ENCODE measurements around the gene FAM181B.
"Not testable (repeated sequence)": the region's sequence is repeated elsewhere in the genome, so short reads cannot be mapped to it uniquely, and the experiment has no call there.

The FAM181B gene

DNA sequence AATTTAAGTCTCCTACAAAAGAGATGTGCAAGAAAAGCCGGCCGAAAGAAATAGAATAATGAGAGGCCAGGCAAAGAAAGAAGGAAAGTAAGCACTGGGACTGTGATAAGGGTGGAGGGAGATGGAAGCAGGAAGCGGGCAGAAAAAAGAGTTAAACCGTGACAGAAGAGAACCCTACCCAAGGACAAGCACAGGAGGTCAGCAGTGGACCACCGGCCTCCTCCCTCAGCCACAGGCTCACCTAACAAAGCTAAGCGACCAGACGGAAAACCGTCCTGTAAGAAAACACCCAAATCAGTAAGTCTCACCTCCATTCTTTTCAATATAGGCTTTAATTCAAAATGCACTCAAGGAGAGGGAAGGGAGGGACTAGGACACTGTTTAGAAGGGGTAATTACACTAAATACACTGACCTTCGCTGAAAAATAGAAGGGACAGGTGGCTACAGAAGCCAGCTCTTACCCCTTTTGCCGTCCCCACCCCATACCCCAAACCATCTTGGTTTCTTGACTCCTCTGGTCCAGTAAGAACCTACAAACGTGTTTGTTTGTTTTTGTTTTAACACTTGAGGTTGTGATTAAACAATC is 1.9 kb downstream of the FAM181B start:
- DNase-seq, result no peak

- DNase-seq, result no peak
These were observed 2.9 kb downstream of the FAM181B start for GRCh38 chr11:82730754-82731153.

- DNase-seq, result no peak
These were observed 3.4 kb downstream of the FAM181B start for GRCh38 chr11:82730286-82730685.

DNA sequence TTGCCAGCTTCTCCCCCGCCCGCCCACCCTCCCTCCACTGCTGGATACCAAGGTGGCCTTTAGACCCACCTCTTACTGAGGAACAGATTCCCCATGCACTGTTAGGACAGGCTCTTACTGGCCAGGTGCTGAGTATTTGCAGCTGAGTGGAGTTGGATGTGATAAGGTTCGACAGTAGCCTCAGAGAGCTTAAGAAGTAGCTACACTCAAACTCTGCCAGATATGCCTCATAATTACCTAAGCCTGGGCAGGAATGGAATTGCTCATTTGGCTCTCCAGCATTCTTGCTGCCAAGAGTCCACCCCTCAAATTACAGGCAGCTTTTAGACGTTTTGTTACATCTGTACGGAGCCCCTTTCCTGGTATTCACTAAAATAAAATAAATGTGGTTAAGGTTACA is 9.6 kb downstream of the FAM181B start:
- DNase-seq, result no peak

GRCh38 chr11:82722231-82722630 is 11.4 kb downstream of the FAM181B start:
- DNase-seq, result no peak

GRCh38 chr11:82720267-82721065 is 13.2 kb downstream of the FAM181B start:
- DNase-seq, result no peak

GRCh38 chr11:82719361-82720105 is 14.1 kb downstream of the FAM181B start:
- no peak for DNase-seq

DNA sequence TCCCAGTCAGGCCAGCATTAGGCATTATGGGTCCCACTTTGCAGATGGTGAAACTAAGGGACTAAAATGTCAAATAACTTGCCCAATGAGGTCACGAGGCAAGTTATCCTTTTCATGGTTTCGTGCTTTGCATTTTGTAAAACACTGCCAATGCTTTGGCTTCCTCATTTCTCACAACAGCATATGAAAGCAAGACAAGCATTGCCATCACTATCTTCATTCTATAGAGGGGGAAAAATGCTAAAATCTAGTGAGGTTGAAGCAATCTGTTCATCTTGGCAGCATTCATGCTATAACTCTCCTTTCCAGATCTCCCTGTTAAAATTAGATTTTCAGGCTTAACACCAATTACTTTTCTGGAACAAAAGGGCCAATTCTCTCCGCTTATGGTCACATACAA is 14.8 kb downstream of the FAM181B start:
- no peak for DNase-seq

GRCh38 chr11:82718307-82718706 is 15.4 kb downstream of the FAM181B start:
- DNase-seq, result peak; percentile 52

DNA sequence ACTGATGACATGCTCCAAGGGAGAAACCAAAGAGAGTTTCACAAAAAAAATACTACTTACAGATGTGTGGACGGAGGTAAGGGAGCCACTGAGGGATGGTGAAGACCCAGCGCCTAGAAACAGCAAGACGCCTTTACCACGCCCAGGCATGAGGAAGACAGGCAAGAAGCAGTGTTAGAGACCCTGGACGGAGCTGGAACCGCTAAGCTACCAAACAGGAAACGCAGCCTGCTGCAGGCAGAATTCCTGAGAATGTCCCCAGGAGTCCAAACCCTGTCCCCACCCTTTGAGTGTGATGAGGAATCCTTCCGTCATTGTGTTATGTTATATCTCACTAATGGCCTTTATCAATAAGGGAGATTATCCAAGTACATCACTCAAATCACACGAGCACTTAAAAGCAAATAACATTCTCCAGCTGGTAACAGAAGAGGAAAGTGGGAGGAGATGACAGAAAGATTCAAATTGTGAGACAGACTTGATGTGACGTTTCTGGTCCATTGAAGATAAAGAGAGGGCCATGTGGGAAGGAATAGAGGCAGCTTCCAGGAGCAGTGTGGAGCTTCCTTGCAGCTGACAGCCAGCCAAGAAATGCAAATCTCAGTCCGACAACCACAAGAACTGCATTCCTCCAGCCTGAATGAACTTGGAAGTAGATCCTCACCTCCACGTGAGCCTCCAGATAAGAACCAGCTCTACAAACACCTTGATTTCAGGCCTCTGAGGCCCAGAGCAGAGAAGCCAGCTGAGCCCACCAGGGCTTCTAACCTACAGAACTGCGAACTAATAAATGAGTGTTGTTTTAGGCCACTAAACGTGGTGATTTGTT is 19.1 kb downstream of the FAM181B start:
- DNase-seq, result no peak

GRCh38 chr11:82711648-82712047 is 22.0 kb downstream of the FAM181B start:
- DNase-seq, result no peak

GRCh38 chr11:82703796-82704195 is 29.9 kb downstream of the FAM181B start:
- no peak for DNase-seq

DNA sequence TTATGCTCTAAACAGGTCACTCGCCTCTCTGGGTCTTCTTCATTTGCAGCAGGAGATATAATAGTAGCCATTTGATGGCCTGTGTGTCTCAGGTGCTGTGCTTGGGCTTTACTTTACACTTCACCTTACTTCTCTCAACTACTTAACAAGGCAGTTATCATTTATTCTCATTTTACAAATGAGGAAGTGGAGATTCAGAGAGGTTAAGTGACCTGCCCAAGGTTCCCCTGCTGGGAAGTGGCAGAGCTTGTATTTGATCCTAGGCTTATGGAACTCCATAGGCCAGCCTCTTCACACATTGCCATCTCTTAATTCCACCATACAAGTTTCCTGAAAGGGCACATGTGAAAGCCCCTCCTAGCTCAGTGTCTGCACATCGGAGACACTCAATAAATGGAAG is 30.4 kb downstream of the FAM181B start:
- no peak for DNase-seq

DNA sequence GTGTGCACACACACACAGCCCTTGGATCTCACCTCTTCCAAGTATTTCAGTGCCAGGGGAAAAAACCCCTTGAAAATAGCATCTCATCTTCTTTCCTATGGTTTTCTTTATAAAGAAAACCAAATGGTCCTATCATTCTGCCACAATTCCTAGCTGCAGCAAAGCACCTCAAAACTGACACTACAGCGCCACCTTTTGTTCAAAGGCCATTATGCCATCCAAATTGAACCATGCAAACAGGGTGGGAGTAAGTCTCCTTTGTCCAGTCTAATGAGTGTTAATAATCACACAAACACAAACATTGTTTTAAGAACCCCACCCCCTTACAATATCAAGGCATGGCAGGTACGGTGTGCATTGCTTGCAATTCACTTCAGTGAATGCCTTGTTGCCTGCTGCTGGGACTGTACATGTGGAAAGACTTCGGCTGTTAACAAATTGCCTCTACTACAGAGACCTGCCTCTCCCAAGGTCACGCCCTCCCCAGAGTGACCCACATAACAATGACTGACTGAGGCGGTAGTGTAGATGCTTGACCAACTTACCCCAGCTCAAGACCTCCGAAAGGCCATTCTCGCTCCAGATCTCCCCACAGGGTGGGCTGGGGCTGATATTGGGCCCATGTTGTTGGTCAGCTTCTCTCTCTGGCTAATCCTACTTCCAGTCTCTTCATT is 31.7 kb downstream of the FAM181B start:
- DNase-seq, result peak; percentile 34

DNA sequence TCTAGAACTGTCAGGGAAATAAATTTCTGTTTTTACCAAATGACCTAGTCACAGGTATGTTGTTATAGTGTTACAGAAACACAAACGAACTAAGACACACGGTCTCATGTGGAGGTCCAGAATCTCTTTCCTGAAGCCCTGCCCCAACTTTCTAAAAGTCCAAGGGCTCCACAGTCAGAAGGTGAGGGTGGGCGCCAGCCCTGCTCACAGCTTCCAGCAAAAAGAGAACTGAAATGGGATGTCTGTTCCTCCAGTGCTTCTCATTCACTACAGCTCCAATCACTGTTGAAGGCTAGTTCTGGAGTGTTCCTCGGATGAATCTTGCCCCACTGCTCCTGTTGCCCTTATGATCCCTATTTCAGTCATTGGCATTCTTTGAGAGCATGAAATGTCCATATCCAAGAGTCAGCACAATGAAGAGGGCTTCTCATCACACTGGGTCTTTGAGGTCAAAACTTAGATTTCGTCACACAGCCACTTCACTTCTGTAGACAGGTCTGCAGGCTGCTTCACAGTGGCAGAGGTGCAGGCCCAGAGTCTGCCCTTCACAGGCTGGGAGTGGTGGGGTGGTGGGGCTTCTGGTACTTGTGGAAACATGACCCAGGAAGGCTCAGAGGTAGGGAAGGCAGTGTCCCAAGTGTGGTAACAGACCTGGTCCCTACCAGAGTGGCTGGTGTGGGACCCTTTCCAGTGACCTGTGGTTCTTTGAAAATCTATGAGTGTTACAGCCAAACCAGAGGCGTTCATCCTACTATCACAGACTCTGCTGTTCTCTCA is 34.9 kb downstream of the FAM181B start:
- no peak for DNase-seq

- no peak for DNase-seq
These were observed 40.7 kb downstream of the FAM181B start for GRCh38 chr11:82692981-82693380.

- not testable (repeated sequence) for DNase-seq
These were observed 44.3 kb downstream of the FAM181B start for GRCh38 chr11:82689347-82689746.

- DNase-seq, result no peak
These were observed 47.5 kb downstream of the FAM181B start for GRCh38 chr11:82686211-82686610.

GRCh38 chr11:82683029-82683428 is 50.6 kb downstream of the FAM181B start:
- no peak for DNase-seq

DNA sequence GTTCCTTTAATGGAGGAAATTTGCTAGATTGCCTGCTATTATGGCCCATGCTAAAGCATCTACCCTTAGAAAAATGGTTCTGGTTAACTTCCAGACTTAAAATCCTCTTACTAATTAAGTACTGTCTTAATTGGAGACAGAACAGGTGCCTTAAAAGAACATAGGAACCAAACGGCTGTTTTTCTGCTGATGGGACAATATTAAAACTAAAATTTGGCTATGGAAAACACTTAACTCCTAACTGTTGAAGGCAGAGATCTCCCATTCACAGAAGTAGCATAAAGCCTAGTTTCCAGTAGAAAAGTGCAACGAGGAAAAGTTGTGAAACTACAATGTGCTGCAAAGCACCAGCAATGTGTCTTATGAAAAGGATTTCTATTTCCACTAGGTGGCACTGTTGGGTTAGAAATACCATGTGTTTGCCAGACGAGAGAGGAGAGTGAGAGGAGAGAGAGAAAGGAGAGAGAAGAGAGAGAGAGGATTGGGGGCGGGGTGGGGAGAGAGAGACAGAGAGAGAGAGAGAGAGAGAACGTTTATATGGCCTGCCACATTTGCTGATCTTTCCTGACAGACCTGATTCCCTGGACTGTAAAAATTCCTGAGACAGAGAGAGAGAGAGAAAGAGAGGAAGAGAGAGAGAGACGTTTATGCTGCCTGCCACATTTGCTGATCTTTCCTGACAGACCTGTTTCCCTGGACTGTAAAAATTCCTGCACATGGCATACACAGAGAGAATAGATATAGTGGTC is 51.5 kb downstream of the FAM181B start:
- peak; percentile 65 for DNase-seq

- peak; percentile 1 for DNase-seq
These were observed 53.4 kb downstream of the FAM181B start for GRCh38 chr11:82680252-82680651.

Measured in EL (cell line).